ENCODE measurements around the gene ODR4. TPM values are rescaled to one million over a fixed set of nuclear protein-coding genes. Genes with fewer than 3 reads are reported as not detected.

ODR4 gene
- total RNA-seq, 1 donor from 2014 or later, result 9.3 TPM

DNA sequence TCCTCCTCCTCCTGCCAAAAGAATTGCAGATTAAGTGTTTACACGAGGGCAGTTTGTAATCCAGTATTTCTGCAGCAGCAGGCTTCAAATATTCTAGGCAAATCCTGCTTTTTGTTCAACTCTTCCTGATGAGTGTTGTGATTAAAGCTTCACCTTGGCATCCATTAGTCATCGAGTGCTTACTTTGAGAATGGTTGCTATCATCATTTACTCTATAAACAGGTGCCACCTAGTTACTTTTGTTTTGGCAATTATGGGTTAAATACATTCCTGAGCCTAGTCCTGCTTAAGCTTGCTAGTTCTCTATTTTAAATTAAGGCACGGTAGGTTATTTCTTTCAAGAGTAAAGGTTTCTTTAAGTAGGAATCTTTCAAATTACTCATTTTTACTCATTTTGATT is 64.9 kb downstream of the ODR4 start:
- no peaks in the 10 kb centered on the region for H3K9me3 ChIP-seq
- intact Hi-C loops (cut with DNase I), result no loop called here

DNA sequence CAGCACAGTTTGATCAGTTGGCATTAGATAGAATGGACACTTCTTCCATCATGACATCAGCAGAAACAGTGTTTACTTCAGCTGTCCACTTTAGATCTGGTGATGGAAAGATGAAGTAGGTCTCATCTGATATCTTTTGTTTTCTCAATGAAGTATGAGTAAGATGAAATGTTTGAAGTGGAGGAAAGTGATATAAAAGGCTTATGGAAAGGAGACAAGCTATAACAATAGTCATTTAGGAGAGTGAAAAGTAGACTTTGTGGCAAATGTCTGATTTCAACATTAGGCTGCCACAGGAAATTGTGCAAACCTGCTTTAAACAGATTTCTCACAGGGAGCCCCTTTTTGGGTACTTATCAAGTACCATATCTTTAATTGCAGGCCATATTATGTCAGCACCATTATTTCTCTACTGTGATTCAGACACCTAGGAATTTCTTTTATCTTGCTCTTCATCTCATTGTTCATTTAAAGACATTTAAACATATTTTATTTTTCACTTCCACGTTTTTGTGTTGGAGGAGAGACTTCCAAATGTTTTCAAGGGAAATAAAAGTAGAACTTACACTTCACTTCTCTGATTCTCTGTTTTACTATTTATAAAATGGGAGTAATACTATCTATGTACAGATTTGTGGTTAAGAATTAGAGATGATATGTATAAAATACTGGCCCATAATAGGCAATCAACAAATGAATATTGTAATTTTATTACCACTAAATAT is 67.2 kb downstream of the ODR4 start:
- no peak overlapping the region for H3K4me3 ChIP-seq
- intact Hi-C loops (cut with DNase I), result no loop called here
- no peaks in the 10 kb centered on the region for H3K27me3 ChIP-seq
- H3K4me1 ChIP-seq, result no peaks in the 10 kb centered on the region
- TF ChIP-seq POLR2AphosphoS5 (IDR thresholded peaks at IDR 0.05; ENCODE audit: insufficient read depth in 1 of 2, low read depth in 1 of 2), result no peak
- no peak for TF ChIP-seq POLR2A (IDR thresholded peaks at IDR 0.05)
- TF ChIP-seq, protein P1, sequence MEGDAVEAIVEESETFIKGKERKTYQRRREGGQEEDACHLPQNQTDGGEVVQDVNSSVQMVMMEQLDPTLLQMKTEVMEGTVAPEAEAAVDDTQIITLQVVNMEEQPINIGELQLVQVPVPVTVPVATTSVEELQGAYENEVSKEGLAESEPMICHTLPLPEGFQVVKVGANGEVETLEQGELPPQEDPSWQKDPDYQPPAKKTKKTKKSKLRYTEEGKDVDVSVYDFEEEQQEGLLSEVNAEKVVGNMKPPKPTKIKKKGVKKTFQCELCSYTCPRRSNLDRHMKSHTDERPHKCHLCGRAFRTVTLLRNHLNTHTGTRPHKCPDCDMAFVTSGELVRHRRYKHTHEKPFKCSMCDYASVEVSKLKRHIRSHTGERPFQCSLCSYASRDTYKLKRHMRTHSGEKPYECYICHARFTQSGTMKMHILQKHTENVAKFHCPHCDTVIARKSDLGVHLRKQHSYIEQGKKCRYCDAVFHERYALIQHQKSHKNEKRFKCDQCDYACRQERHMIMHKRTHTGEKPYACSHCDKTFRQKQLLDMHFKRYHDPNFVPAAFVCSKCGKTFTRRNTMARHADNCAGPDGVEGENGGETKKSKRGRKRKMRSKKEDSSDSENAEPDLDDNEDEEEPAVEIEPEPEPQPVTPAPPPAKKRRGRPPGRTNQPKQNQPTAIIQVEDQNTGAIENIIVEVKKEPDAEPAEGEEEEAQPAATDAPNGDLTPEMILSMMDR (IDR thresholded peaks at IDR 0.05), result no peak
- no peak for DNase-seq (ENCODE audit: extremely low spot score in 2 of 2)
- H3K9me3 ChIP-seq, result no peaks in the 10 kb centered on the region
- H3K36me3 ChIP-seq, result no peaks in the 10 kb centered on the region
- no peak overlapping the region for H3K27ac ChIP-seq

More for the DNA sequence above, 64.9 kb downstream of the ODR4 start:
- Histone ChIP-seq H3K4me3 (no peak overlapping the region), H3K27me3 (no peaks in the 10 kb centered on the region), H3K4me1 (no peaks in the 10 kb centered on the region), H3K27ac (no peak overlapping the region), H3K36me3 (no peaks in the 10 kb centered on the region)
- TF ChIP-seq POLR2AphosphoS5 (IDR thresholded peaks at IDR 0.05; ENCODE audit: insufficient read depth in 1 of 2, low read depth in 1 of 2), result no peak
- TF ChIP-seq POLR2A (IDR thresholded peaks at IDR 0.05), result no peak
- TF ChIP-seq, protein P1 (IDR thresholded peaks at IDR 0.05), result no peak
- no peak for DNase-seq (ENCODE audit: extremely low spot score in 2 of 2)

DNA sequence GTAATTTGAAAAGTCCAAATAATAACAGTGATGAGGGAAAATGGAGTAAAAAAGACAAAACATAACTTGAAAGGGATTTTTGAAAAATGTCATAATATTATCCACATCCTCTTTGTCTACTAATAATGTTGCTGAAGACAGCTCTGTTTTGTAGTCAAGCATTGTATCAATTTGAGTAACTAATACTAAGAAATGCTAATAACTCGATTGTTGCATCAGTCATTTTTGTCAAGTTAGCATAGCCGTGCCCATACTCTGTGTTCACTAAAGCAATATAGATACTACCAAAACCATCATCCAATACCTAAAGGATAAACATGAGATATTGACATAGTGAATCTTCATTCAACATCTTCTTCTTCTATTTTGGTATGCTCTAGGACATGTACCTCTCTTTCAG is 68.0 kb downstream of the ODR4 start:
- no peak for TF ChIP-seq POLR2AphosphoS5 (IDR thresholded peaks at IDR 0.05; ENCODE audit: insufficient read depth in 1 of 2, low read depth in 1 of 2)
- TF ChIP-seq POLR2A (IDR thresholded peaks at IDR 0.05), result no peak
- TF ChIP-seq, protein P1 (IDR thresholded peaks at IDR 0.05), result no peak
- H3K9me3 ChIP-seq, result no peaks in the 10 kb centered on the region
- H3K4me1 ChIP-seq, result no peaks in the 10 kb centered on the region
- H3K27me3 ChIP-seq, result no peaks in the 10 kb centered on the region
- intact Hi-C loops (cut with DNase I), result no loop called here
- DNase-seq (ENCODE audit: extremely low spot score in 2 of 2), result no peak
- no peaks in the 10 kb centered on the region for H3K36me3 ChIP-seq
- H3K27ac ChIP-seq, result no peak overlapping the region
- H3K4me3 ChIP-seq, result no peak overlapping the region

DNA sequence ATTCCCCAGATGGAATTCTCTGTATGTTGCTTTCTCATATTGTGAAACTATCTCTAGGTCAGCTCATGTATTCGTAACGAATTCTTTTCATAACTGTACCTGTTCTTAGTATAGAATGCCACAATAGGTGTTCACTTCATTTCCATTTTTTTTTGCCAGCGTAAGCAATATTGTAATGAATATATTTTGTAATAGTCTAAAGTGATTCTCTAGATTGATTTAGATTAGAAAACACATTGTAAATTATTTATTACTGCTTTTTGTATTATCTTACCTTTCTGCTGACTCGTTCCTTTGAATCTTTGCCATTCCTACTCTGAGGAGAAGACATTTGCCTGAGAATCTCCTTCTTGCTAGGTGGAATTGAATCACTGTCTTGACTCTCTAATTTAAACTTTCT is 70.5 kb downstream of the ODR4 start:
- Histone ChIP-seq H3K27ac (no peak overlapping the region), H3K4me3 (no peak overlapping the region)

DNA sequence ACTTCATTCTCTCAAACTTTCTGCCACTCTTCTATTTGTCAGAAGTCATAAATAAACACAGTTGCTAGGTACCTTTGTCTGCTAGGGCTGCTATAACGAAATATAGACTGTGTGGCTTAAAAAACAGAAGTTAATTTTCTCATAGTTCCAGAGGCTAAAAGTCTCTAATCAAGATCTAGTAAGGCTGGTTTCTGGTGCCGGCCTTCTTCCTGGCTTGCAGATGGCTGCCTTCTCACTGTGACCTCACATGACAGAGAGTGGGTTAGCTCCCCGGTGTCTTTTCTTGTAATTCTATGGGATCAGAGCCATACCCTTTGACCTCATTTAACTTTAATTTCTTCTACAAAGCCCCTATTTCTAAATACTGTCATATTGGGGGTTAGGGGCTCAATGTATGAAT is 79.3 kb downstream of the ODR4 start:
- H3K9me3 ChIP-seq, result no peaks in the 10 kb centered on the region
- no peak for DNase-seq (ENCODE audit: extremely low spot score in 2 of 2)
- TF ChIP-seq POLR2A (IDR thresholded peaks at IDR 0.05) (no peak), POLR2AphosphoS5 (IDR thresholded peaks at IDR 0.05; ENCODE audit: insufficient read depth in 1 of 2, low read depth in 1 of 2) (no peak)
- TF ChIP-seq, protein P1 (IDR thresholded peaks at IDR 0.05), result no peak
- H3K4me1 ChIP-seq, result no peaks in the 10 kb centered on the region
- intact Hi-C loops (cut with DNase I), result no loop called here
- no peaks in the 10 kb centered on the region for H3K27me3 ChIP-seq
- no peaks in the 10 kb centered on the region for H3K36me3 ChIP-seq
- H3K27ac ChIP-seq, result no peak overlapping the region
- no peak overlapping the region for H3K4me3 ChIP-seq

More for the DNA sequence above, 70.5 kb downstream of the ODR4 start:
- Histone ChIP-seq H3K4me1 (no peaks in the 10 kb centered on the region), H3K36me3 (no peaks in the 10 kb centered on the region), H3K9me3 (no peaks in the 10 kb centered on the region), H3K27me3 (no peaks in the 10 kb centered on the region)
- TF ChIP-seq POLR2A (IDR thresholded peaks at IDR 0.05) (no peak), POLR2AphosphoS5 (IDR thresholded peaks at IDR 0.05; ENCODE audit: insufficient read depth in 1 of 2, low read depth in 1 of 2) (no peak)
- TF ChIP-seq, protein P1 (IDR thresholded peaks at IDR 0.05), result no peak
- intact Hi-C loops (cut with DNase I), result no loop called here
- DNase-seq (ENCODE audit: extremely low spot score in 2 of 2), result no peak

All from vagina (tissue), 2 donors.